Ectodermal cell (in vitro differentiated cells): ENCODE results near the gene ARL6.

ENCODE experiments used
- H3K27ac ChIP-seq: 2 replicates; pipeline ENCODE4 v1.7.0; 2013; ENCODE audit warnings: mild to moderate bottlenecking, low read depth, low read length; ENCODE audit not compliant: insufficient read depth, poor library complexity, severe bottlenecking
- H3K27me3 ChIP-seq: 2 replicates; pipeline ENCODE4 v1.7.0; 2013; ENCODE audit warnings: mild to moderate bottlenecking, low read length; ENCODE audit not compliant: insufficient read depth, control insufficient read depth, poor library complexity, severe bottlenecking
- H3K36me3 ChIP-seq: one replicate; pipeline ENCODE4 v1.7.0; 2013; ENCODE audit warnings: low read length; ENCODE audit not compliant: control insufficient read depth, insufficient read depth
- H3K4me1 ChIP-seq: one replicate; pipeline ENCODE4 v1.7.0; 2013; ENCODE audit warnings: low read length; ENCODE audit not compliant: control insufficient read depth, insufficient read depth
- H3K4me3 ChIP-seq: 2 replicates; pipeline ENCODE4 v1.7.0; 2013; ENCODE audit warnings: low read depth, low read length, control low read depth; ENCODE audit not compliant: insufficient read depth
- H3K9me3 ChIP-seq: 2 replicates; pipeline ENCODE4 v1.7.0; 2013; ENCODE audit warnings: mild to moderate bottlenecking, low read length, moderate library complexity; ENCODE audit not compliant: control insufficient read depth
- WGBS, 2 experiments: methylation state at CpG; one replicate each; pipeline ENCODE4 v1.1.7; 2013; ENCODE audit warnings: missing lambda C conversion rate in 2 of 2; 5-methylcytosine and 5-hydroxymethylcytosine counted together

ARL6 gene

GRCh38 chr3:97772926-97773325, 8.4 kb downstream of the ARL6 start:
- H3K36me3 ChIP-seq = peaks cover 5% of the 10 kb centered on the region
- no peak overlapping the region for H3K27ac ChIP-seq
- no peaks in the 10 kb centered on the region for H3K4me1 ChIP-seq
- no peaks in the 10 kb centered on the region for H3K9me3 ChIP-seq
- no peak overlapping the region for H3K4me3 ChIP-seq
- H3K27me3 ChIP-seq = no peaks in the 10 kb centered on the region
- WGBS, 2 experiments = 94 to 97% methylated on average over 3 of the region's 3 CpGs

- Histone ChIP-seq H3K36me3 (no peaks in the 10 kb centered on the region), H3K27ac (no peak overlapping the region), H3K4me3 (no peak overlapping the region), H3K4me1 (no peaks in the 10 kb centered on the region), H3K9me3 (no peaks in the 10 kb centered on the region), H3K27me3 (no peaks in the 10 kb centered on the region)
Measured at GRCh38 chr3:97778152-97778551, 13.6 kb downstream of the ARL6 start.

GRCh38 chr3:97793420-97794019, 29.0 kb downstream of the ARL6 start:
- H3K27me3 ChIP-seq = no peaks in the 10 kb centered on the region
- H3K9me3 ChIP-seq = no peaks in the 10 kb centered on the region
- H3K36me3 ChIP-seq = no peaks in the 10 kb centered on the region
- H3K27ac ChIP-seq = no peak overlapping the region
- no peak overlapping the region for H3K4me3 ChIP-seq
- no peaks in the 10 kb centered on the region for H3K4me1 ChIP-seq

- 83 to 94% methylated on average over 2 to 4 of the region's 4 CpGs for WGBS, 2 experiments
- H3K27ac ChIP-seq = no peak overlapping the region
Measured at GRCh38 chr3:97795951-97796350, 31.4 kb downstream of the ARL6 start.

GRCh38 chr3:97804471-97804870, 39.9 kb downstream of the ARL6 start:
- Histone ChIP-seq H3K27me3 (no peaks in the 10 kb centered on the region), H3K4me3 (no peak overlapping the region), H3K9me3 (no peaks in the 10 kb centered on the region), H3K27ac (no peak overlapping the region), H3K36me3 (no peaks in the 10 kb centered on the region), H3K4me1 (no peaks in the 10 kb centered on the region)
- WGBS, 2 experiments = 90 to 100% methylated on average over 2 of the region's 3 CpGs

More at GRCh38 chr3:97795951-97796350, 31.4 kb downstream of the ARL6 start:
- no peak overlapping the region for H3K4me3 ChIP-seq
- no peaks in the 10 kb centered on the region for H3K27me3 ChIP-seq
- no peaks in the 10 kb centered on the region for H3K9me3 ChIP-seq
- no peaks in the 10 kb centered on the region for H3K36me3 ChIP-seq
- no peaks in the 10 kb centered on the region for H3K4me1 ChIP-seq

GRCh38 chr3:97810779-97811390, 46.3 kb downstream of the ARL6 start:
- Histone ChIP-seq H3K36me3 (no peaks in the 10 kb centered on the region), H3K9me3 (no peaks in the 10 kb centered on the region), H3K4me1 (no peaks in the 10 kb centered on the region), H3K4me3 (no peak overlapping the region), H3K27ac (no peak overlapping the region), H3K27me3 (no peaks in the 10 kb centered on the region)
- 88% methylated on average over 2 of the region's 2 CpGs; no CpG with 5 or more reads in 1 of the 2 experiments for WGBS, 2 experiments

GRCh38 chr3:97815149-97815917, 50.8 kb downstream of the ARL6 start:
- peaks cover 8% of the 10 kb centered on the region for H3K27me3 ChIP-seq
- H3K27ac ChIP-seq = no peak overlapping the region
- WGBS, 2 experiments = 0% methylated on average over 1 of the region's 1 CpG
- H3K4me3 ChIP-seq = no peak overlapping the region
- no peaks in the 10 kb centered on the region for H3K36me3 ChIP-seq
- H3K4me1 ChIP-seq = no peaks in the 10 kb centered on the region
- H3K9me3 ChIP-seq = no peaks in the 10 kb centered on the region

- H3K4me3 ChIP-seq = no peak overlapping the region
- WGBS, 2 experiments = 86 to 92% methylated on average over 2 of the region's 2 CpGs
- no peak overlapping the region for H3K27ac ChIP-seq
Measured at GRCh38 chr3:97816811-97817210, 52.3 kb downstream of the ARL6 start.

GRCh38 chr3:97817965-97818364, 53.4 kb downstream of the ARL6 start:
- Histone ChIP-seq H3K27me3 (peaks cover 32% of the 10 kb centered on the region), H3K36me3 (no peaks in the 10 kb centered on the region), H3K4me1 (no peaks in the 10 kb centered on the region), H3K27ac (no peak overlapping the region), H3K4me3 (no peak overlapping the region), H3K9me3 (no peaks in the 10 kb centered on the region)
- WGBS, 2 experiments = 80 to 85% methylated on average over 3 of the region's 3 CpGs

More at GRCh38 chr3:97816811-97817210, 52.3 kb downstream of the ARL6 start:
- peaks cover 23% of the 10 kb centered on the region for H3K27me3 ChIP-seq
- H3K36me3 ChIP-seq = no peaks in the 10 kb centered on the region
- no peaks in the 10 kb centered on the region for H3K4me1 ChIP-seq
- no peaks in the 10 kb centered on the region for H3K9me3 ChIP-seq

- Histone ChIP-seq H3K36me3 (no peaks in the 10 kb centered on the region), H3K9me3 (no peaks in the 10 kb centered on the region), H3K4me1 (peaks cover 3% of the 10 kb centered on the region), H3K4me3 (no peak overlapping the region), H3K27ac (no peak overlapping the region), H3K27me3 (peaks cover 43% of the 10 kb centered on the region)
- 83 to 87% methylated on average over 5 of the region's 5 CpGs for WGBS, 2 experiments
Measured at GRCh38 chr3:97820780-97821179, 56.2 kb downstream of the ARL6 start.
